GM18519 (cell line): ENCODE data around the gene TFB1M.

Source experiments
- ATAC-seq: cut with Tn5 transposase; IDR thresholded peaks from one replicate; pipeline ENCODE4 v1.9.1; 2021; ENCODE audit warnings: mild to moderate bottlenecking, moderate library complexity; ENCODE audit not compliant: unreplicated experiment, low FRiP score

Gene TFB1M

DNA sequence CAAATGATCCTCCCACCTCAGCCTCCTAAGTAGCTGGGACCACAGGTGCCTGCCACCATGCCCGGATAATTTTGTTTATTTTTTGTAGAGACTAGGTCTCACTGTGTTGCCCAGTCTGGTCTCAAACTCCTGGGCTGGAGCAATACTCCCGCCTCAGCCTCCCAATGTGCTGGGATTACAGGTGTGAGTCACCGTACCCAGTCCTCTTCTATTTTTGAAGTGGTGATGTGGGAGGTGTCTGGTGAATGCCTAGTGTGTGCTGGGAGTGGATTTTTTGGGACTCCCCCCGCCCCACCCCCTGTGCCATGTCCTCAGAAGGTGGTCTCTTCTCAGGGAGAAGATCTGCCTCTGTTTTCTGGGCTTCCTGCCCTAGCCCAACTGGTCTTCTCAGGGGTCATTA, 98.4 kb downstream of the TFB1M start:
- no peak for ATAC-seq

DNA sequence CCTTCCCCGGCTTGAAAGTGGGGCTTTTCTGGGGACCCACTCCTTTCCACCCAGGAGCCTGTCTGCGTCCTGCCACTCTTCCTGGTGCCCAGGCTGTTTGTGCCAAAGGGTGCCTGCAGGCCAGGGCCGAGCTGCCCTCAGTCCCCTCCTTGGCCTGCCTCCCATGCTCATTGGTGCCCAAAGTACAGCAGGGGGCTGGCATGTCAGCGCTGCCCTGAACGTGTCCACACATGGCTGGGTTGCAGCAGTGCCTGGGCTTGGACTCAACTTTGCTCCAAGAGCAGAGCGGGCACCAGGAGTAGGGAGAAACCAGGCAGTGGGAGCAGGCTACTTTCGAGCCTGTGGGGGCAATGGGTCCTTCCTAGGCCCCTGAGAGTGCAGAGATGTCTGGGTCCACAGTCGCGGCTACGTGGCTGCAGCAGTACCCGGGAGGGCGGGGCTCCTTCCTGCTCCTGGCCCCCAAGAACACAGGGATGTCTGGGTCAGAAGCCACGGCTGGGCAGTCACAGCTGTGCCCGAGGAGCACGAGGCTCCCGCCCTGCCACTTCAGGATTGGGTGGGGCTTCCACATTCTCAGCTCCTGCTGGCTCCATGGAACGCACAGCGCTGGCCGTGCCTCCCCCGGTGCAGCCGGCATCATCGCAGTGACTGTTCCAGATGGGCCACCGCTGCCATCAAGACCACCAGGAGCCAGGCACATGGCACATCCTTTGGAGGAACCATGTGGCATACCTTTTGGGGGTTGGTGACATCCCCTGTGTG, 100.5 kb downstream of the TFB1M start:
- ATAC-seq = no peak

DNA sequence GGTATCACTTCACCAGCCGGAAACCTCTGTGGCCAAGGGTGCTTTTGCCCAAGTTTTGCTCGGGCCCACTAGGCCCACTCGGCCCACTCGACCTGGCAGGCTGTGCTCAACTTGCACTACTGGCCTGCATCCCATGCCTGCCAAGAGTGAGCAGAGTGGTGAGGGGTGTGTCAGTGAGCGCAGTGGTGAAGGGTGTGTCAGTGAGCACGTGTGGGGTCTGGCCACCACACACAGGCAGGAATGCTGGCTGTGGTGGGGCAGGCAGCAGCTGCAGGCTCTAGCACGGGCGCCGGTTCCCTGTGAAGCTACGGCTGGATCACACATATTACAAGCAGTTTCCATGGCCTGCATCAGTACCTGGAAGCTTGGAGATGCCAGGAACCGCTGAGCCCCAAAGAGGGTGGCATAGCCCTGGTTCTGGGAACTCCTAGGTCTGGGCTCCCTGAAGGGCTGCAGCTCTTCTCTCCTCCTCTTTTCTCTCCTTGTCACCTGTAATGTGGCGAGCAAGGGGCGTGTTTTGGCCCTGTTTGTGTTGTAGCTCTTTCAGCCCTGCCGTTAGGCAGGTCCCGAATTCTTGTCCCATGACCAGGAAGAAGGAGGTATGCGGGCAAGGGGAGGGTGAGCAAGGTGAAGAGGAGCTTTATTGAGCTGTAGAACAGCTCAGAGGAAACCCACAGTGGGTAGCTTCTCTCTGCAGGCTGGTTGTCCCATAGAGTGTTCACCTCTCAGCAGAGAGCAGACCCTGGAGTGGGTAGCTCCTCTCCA, 101.5 kb downstream of the TFB1M start:
- no peak for ATAC-seq

DNA sequence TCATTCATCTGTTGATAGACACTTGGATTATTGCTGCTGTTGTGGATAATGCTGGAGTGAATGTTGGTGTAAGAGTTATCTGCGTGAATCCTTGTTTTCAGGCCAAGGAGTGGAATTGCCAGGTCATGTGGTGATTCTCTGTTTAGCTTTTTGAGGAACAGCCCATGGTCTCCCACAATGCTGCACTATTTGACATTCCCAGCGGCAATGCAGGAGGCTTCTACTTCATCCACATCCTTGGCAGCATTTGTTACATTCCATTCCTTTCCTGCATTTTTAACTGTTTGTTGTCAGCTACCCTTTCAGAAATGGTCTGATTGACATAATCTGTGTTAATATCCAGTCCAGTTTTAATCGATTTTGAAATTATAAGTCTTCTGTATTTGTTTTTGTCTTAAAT, 102.2 kb downstream of the TFB1M start:
- no peak for ATAC-seq

DNA sequence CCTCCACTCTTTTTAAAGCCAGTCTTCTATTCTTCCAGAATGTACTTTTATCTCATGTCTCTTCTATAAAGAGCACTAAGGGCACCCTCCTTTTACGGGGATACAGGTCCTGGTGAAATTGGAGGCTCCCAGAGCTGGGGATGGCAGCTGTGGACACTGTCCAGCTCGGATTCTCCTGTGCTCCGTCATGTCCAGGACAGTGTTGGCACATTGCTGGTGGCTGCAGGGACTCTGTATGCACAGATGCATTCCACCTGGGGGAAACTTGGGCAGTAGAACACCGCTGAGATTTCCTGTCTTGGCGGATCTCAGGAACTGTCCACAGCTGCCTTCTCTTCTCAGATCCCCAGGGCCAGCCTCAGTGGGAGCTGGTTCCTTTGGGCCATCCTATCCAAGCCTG, 107.1 kb downstream of the TFB1M start:
- no peak for ATAC-seq
